Measurements from ENCODE around the gene SLC34A2.
"Not testable (repeated sequence)": the region's sequence is repeated elsewhere in the genome, so short reads cannot be mapped to it uniquely, and the experiment has no call there.

Gene SLC34A2

DNA sequence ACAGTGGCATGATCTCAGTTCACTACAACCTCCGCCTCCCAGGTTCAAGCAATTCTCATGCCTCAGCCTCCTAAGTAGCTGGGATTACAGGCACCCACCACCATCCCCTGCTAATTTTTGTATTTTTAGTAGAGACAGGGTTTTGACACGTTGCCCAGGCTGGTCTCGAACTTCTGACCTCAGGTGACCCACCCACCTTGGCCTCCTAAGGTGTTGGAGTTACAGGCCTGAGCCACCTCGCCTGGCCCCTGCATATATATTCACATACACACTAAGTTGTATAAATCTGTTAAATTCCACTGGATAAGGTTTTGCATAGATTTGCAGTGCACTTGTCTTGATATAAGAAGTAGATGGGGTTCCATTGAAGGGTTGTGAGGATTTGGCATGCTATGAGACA is 5.8 kb downstream of the SLC34A2 start:
- DNase-seq: not testable (repeated sequence)

DNA sequence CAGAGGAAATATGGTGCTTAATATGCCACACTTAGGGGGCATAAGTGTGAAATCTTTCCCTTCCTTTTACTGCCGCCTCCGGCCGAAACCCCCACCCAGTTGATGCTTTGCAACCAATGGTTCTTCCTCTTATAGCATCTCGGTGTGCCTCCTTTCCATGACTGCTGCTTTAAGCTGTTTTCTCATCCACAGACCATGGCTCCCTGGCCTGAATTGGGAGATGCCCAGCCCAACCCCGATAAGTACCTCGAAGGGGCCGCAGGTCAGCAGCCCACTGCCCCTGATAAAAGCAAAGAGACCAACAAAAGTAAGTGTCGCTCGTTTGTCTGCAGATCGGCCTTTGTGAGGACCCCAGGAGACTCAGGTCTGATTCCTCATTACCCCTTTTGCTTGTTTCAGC is 6.7 kb downstream of the SLC34A2 start:
- no peak for DNase-seq

DNA sequence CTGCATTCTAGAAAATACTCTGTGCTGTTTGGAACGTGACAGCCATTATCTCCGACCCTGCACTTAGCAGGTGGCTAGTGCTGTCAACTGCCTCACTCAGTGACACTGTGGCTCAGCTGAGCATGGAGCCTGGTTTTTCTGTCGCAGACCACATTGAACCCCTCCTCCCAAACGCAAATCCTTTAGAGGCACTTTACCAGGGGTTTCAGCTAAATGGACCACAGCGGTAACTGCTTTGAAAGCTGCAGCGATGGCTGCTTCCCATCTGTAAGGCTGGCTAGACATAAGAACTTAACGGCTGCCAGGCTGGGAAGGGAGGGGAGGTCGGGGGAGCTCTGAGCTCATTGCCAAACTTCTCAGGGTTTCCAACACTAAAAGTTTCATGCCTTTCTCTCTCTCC is 8.1 kb downstream of the SLC34A2 start:
- no peak for DNase-seq

DNA sequence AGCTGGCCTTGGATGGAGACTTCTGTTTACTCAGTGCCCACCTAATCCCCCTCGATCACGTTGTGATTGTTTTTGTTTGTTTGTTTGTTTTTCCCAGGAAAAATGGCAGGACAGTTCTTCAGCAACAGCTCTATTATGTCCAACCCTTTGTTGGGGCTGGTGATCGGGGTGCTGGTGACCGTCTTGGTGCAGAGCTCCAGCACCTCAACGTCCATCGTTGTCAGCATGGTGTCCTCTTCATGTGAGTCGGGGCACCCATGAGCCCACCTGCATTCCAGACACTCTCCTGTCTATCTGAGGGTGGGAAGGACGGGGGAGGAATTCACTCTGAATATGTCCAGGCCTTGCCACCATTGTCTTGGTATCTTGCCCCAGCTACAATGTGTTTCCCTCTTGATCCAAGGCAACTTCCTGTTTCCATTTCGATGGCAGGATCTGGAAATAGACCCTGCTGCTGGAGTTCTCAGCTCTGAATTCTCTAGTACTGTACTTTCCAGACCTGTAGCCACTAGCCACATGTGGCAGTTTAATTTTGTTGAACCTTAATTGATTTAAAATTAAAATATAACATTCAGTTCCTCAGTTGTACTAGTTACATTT is 10.5 kb downstream of the SLC34A2 start:
- DNase-seq: no peak

DNA sequence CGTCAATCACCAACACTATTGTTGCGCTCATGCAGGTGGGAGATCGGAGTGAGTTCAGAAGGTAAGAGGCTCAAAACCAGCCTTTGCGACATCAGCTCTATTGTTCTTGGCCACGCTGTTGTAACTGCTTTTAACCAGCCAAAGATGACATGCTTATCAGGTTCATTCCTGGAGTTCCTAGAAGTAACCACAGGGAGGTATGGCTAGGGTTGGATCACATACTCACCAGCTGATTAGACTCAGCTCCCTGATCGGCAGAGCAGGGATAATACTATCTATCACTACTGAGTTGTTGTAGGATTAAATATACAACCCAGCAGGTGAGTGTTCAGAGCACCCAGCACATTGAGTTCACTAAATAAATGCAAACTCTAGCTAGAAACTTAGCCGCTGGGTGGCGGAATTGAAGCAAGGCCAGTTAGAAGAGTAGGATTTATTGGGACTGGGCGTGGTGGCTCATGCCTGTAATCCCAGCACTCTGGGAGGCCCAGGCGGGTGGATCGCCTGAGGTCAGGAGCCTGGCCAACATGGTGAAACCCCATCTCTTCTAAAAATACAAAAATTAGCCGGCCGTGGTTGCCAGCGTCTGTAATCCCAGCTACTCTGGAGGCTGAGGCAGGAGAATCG is 12.4 kb downstream of the SLC34A2 start:
- DNase-seq: no peak

DNA sequence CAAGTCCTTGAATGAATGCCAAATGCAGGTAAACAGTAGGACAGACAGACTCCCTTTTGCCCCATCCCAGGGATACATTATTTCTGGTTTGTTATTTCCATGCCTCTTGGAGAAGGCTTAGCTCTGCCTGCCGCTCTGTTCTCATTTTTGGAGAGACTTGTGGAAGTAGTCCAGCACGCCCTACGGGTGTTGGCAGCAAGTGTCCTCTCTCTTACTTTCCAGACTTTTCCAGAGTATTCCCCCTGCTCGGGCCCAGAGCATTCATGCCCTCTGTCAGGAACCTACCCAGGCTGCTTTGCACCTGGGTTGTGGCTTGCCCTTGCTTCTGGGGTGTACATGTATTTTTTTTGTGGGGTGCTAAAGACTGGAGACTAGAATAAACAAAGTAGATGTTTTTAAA is 15.3 kb downstream of the SLC34A2 start:
- DNase-seq: no peak

DNA sequence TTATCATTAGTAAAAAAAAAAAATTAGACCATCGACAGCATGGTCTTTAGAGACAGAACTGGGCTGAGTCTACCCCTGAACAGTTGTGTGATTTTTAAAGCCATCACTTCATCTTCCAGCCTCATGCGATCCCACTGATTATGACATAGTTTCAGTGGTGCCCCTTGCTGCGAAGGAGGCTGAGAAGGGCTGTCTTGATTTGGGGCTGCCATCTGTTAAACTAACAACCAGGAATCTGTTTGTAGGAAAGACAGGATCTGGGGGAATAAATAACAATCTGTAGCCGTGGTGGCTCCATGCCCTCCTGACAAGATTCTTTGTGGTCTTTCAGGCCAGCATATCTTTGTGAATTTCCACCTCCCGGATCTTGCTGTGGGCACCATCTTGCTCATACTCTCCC is 17.1 kb downstream of the SLC34A2 start:
- no peak for DNase-seq

DNA sequence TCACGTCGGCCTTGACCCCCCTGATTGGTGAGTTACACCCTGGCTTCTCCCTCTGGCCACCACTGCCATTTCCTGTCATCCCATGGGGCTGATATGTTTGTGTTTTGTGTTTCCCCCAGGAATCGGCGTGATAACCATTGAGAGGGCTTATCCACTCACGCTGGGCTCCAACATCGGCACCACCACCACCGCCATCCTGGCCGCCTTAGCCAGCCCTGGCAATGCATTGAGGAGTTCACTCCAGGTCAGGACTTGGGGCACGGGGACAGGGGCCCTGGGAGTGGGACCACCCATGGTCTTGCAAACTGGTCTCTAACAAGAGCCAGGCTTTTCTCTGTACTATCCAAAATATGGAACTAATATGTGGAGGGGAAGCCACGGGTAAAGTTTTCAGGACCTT is 18.7 kb downstream of the SLC34A2 start:
- no peak for DNase-seq

DNA sequence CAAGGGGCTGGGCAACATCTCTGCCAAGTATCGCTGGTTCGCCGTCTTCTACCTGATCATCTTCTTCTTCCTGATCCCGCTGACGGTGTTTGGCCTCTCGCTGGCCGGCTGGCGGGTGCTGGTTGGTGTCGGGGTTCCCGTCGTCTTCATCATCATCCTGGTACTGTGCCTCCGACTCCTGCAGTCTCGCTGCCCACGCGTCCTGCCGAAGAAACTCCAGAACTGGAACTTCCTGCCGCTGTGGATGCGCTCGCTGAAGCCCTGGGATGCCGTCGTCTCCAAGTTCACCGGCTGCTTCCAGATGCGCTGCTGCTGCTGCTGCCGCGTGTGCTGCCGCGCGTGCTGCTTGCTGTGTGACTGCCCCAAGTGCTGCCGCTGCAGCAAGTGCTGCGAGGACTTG is 20.6 kb downstream of the SLC34A2 start:
- DNase-seq: no peak

DNA sequence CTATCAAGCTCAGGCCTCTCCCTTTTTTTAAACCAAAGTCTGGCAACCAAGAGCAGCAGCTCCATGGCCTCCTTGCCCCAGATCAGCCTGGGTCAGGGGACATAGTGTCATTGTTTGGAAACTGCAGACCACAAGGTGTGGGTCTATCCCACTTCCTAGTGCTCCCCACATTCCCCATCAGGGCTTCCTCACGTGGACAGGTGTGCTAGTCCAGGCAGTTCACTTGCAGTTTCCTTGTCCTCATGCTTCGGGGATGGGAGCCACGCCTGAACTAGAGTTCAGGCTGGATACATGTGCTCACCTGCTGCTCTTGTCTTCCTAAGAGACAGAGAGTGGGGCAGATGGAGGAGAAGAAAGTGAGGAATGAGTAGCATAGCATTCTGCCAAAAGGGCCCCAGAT is 21.5 kb downstream of the SLC34A2 start:
- DNase-seq: no peak

DNA sequence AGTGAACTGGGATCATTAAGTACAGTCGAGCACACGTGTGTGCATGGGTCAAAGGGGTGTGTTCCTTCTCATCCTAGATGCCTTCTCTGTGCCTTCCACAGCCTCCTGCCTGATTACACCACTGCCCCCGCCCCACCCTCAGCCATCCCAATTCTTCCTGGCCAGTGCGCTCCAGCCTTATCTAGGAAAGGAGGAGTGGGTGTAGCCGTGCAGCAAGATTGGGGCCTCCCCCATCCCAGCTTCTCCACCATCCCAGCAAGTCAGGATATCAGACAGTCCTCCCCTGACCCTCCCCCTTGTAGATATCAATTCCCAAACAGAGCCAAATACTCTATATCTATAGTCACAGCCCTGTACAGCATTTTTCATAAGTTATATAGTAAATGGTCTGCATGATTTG is 22.3 kb downstream of the SLC34A2 start:
- DNase-seq: no peak

DNA sequence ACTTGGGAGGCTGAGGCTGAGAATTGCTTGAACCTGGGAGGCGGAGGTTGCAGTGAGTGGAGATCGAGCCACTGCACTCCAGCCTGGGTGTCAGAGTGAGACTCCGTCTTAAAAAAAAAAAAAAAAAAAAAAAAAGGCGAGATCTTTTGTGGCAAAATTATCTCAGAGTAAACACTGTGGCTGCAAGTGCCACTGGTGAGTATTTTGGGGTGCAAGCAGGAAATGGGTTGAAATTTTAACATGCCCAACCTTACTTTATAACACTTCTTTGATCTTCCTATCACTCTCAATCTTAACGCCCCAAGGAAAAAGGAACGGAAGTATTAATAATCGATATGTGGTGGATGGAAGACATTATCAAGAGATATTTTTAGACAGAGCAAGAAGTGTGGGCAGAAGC is 32.1 kb downstream of the SLC34A2 start:
- no peak for DNase-seq

DNA sequence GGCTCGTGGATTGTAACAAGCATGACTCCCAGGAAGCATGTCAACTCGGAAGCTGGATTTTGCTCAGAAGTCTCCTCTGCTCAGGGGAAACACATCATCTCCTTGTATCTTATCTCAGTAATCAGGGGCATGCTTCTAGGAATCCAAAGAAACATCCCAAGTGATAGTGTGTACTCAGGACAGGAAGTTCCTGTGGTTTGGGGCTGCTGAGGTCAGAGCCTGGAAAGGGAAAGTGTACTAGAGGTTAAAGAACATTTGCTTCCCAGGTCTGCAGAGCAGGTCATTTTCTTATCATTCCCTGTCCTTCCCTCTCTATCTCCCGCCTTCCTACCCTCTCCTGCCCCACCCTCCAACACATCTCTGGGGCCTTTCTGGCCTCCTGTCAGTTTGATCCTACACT is 38.8 kb downstream of the SLC34A2 start:
- DNase-seq: no peak

DNA sequence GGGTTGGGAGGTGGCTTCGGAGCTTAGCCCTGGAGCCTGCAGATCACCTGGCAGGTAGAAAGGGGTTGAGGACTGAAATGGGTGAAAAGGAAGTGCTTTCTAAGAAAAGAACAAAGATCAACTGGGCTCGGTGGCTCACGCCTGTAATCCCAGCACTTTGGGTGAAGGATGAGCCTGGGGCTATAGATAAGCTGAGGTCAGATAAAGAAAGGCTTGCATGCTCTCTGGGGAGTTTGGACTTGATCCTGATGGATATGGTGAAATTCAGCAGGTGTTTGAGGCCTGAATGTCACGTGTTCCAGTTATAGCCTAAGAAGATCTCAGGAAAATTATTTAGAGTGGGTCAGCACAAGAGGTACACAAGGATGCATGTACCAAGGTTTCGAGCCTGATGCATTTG is 40.8 kb downstream of the SLC34A2 start:
- no peak for DNase-seq

DNA sequence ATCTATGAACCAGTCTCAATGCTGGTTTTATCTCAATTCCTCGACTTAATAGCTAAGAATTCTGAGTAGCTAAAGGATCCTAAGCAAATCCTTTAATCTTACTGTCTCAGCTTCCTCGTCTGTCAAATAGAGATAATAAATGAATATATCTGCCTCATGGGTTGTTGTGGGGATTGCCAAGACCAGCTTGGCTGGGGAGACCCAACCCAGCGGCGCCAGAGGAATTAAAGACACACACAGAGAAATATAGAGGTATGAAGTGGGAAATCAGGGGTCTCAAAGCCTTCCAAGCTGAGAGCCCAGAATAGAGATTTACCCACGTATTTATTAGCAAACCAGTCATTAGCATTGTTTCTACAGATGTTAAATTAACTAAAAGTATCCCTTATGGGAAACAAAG is 41.9 kb downstream of the SLC34A2 start:
- no peak for DNase-seq

DNA sequence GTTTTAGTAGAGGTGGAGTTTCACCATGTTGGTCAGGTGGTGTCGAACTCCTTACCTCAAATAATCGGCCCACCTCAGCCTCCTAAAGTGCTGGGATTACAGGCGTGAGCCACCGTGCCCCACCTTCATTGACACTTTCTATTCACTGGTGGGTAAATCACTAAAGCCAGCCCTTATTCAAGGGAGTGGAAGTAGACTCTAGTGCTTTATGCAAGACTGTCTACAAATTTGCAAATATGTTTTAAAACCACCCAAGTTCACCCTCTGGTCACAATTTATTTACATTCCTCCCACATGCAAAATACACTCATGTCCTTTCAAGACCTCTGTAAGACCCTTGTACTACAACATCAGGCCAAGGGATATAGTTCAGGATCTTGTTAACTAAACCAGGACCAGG is 45.0 kb downstream of the SLC34A2 start:
- no peak for DNase-seq

DNA sequence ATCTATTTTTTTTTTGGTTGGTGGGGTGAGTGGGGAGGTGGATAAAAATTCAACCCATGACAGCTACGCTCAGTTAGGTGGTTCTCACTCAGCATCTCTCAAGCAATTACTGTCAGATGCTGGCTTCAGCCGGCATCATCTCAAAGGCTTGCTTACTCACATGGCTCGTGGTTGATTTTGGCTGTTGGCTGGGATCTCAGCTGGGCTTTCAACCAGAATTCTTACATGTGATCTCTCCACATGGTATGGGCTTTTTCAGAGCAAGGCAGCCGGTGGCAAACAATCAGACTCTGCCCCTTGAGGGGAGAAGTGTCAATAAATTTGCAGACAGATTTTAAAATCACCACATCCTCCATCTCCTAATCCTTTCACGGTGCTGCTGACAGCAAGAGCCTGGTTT is 47.2 kb downstream of the SLC34A2 start:
- no peak for DNase-seq

DNA sequence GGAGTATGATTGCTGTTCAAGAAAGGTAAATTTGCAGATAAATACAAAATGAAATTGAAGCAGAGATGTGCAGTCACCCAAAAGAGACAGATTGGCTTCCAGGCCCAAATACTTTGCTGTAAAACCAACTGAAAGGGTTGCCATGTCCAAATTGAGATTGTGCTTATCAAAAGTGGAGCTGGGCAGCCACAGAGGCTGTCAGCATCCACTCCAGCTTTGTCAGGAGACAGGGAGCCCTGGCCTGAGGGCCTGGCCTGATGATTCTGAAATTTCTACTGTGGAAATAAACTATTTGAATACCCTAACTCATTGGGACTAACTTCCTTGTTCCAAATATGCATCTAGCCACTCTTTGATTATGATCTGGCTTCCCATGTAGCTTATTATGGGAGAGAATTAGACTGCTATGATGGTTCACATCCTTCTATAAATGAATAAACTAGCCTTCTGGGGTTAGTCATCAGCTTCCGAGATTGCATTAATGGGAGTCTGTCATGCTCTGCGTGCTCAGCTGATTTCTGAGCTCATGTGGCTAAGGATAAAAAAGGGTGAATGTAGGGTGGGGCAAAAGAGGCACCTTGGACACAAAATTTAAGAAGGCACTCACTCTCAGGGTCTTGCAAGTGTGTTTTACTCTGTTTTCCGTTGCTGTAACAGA is 48.2 kb downstream of the SLC34A2 start:
- no peak for DNase-seq

DNA sequence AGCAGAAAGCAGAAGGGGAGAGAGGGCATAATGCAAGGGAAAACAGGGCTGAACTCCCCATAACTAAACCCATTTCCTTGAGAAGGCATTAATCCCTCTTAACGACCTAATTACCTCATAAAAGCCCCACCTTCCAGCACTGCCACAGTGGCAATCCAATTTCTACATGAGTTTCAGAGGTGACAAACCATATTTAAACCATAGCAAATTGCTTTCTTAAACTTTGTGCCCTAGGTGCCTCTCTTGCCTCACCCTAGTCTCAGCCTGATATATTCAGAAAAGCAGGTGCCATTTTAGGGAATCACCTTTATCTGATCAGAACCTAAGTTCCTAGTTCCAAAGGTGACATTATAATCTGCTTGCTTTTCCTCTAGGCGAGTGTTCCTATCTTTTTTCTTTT is 48.9 kb downstream of the SLC34A2 start:
- DNase-seq: no peak

DNA sequence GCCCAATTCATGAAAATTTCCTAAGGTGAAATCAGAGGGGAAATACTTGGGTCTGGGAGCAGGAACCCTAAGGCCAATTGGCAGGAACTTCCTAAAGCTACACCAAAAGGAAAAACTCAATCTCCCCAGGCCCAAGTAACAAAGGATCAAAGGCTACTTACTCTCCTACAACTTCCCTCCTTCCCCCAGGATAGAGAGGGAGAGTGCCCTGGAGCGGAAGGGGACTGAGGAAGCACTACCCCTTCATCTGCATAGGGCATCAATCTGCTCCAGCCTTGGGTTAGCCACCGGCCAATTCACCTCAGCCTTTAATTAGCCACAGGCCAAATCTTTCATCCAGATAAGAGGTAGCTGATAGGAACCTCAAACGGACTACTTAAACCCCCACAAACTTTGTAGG is 55.0 kb downstream of the SLC34A2 start:
- DNase-seq: no peak

DNA sequence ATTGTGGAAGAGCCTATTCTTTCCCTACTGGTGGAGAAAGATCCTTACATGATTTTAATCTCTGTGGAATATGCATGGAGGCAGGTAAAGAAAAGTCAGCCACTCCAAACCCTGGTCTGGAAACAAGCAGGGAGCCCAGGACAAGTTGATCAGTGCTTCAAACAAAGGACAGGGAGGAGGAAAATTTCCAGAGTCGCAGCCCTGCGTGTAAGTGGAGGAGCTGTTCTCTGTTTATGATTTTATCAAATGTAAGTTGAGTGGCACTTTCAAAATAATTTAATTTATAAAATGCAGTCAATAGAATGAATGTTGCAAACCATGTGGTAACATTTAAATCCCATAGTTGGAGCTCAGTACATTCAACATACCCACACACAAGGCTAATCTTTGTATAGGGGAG is 57.0 kb downstream of the SLC34A2 start:
- DNase-seq: no peak

DNA sequence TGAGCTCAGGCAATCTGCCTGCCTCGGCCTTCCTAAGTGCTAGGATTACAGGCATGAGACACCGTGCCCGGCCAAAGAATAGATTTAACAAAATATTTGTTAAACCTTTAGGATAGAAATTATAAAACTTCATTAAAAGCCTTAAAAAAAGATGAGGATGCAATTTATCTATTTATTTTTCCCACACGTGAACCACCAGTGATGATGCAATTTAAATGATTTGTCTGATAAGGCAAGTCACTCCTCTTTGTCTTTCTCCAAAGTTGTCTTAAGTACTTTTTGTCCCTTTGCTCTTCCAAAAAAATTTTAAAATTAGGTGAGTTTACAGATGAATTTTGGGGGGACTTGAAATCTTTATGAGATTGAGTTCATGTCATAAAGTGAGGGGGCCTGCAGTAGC is 58.2 kb downstream of the SLC34A2 start:
- no peak for DNase-seq

DNA sequence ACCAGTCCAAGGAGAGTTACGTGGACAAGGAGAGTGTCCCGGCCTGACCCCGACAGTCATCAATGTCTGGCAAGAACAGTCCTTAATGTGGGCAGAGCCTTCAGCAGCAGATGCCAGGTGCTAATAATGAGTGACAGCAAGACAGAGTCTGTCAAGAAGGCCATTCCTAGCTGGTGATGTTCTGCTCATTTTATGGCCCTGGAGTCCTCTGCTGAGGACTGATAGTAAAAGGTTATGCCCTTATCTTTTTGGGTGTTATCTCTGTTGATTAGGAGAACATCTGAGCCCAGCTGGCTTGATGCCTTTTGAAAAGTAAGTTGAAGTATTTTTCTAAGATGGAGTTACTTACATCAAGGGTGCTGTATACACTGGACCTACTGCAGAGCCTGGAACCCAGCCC is 67.3 kb downstream of the SLC34A2 start:
- no peak for DNase-seq

DNA sequence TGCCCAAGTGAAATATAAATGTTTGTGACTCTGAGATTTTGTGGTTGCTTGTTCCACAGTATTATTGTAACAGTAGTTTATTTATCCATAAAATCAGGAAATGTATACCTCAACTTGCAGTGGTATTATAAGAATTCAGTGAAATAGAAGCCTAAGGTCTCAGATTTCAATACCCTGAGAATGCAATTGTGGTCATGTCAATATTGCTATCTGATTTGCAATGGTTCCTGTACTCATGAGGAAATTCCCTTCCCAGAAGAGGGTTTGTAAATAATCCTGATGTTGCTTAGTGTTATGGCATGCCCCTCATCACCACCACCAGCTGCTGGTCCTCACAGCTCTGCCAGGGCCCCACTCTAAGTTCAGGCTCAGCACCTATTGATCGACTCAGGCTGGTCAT is 67.8 kb downstream of the SLC34A2 start:
- DNase-seq: no peak

DNA sequence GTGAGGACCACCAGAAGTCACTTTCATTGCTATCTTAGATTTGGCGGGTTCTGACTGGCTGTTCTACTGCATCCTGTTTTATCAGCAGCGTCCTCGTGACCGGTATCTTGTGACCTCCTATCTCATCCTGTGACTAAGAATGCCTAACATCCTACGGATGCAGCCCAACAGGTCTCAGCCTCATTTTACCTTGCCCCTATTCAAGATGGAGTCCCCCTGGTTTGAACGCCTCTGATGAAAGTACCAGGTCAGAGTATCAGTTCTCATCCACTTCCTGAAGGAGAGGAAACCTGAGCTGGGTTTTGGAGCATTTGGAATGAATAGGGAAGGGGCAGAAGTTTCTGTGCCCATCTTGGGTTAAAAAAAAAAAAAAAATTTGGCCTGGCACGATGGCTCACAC is 70.2 kb downstream of the SLC34A2 start:
- no peak for DNase-seq
